Esophagus squamous epithelium (tissue), 5 donors: ENCODE data around the gene SRRT. TPM values are rescaled to one million over a fixed set of nuclear protein-coding genes. Genes with fewer than 3 reads are reported as not detected.

Source experiments
- DNase-seq: peaks from one replicate; lab custom pipeline; 2025; lab: John Stamatoyannopoulos, UW
- H3K27ac ChIP-seq, 4 donors: fragments of 200-600 bp; sonication (generic); one replicate each; pipeline ENCODE4 v1.5.1; 2016 to 2019; ENCODE audit warnings: mild to moderate bottlenecking in 1 of 4
- H3K27me3 ChIP-seq, 4 donors: fragments of 200-600 bp; sonication (generic); 1 replicate in 3 of 4; 2 replicates in 1 of 4; pipeline versions ENCODE4 v1.5.1 to v1.6.0; 2017 to 2021; ENCODE audit warnings: antibody characterized with exemption in 1 of 4
- H3K36me3 ChIP-seq, 3 donors: fragments of 200-600 bp; sonication (generic); one replicate each; pipeline ENCODE4 v1.5.1; 2016 to 2019
- H3K4me1 ChIP-seq, 3 donors: fragments of 200-600 bp; sonication (generic); one replicate each; pipeline ENCODE4 v1.5.1; 2017 to 2019
- H3K4me3 ChIP-seq, 4 donors: fragments of 200-600 bp; sonication (generic); 1 replicate in 3 of 4; 2 replicates in 1 of 4; pipeline ENCODE4 v1.5.1; 2016 to 2019; ENCODE audit warnings: mild to moderate bottlenecking in 2 of 4, moderate library complexity in 1 of 4
- H3K9me3 ChIP-seq, 3 donors: fragments of 200-600 bp; sonication (generic); one replicate each; pipeline ENCODE4 v1.5.1; 2016 to 2019
- POLR2A ChIP-seq, 4 donors: fragments of 450-650 bp; IDR thresholded peaks; one replicate each; pipeline ENCODE4 v1.6.1; 2017; ENCODE audit warnings: antibody characterized with exemption in 4 of 4, mild to moderate bottlenecking in 4 of 4, moderate library complexity in 3 of 4
- WGBS, 2 donors: methylation state at CpG; one replicate each; pipeline ENCODE4 v1.1.5; 2018; 5-methylcytosine and 5-hydroxymethylcytosine counted together
- intact Hi-C: fragments of 100-400 bp; cut with DNase I; formaldehyde crosslinking; loops from one replicate; pipeline ENCODE4 v1.15.0; 2022
- total RNA-seq, 4 donors: library from RNA; depleted of rRNA; stranded (reverse); fragments of >200 nt; gene quantifications; one replicate each; pipeline ENCODE4 v1.1.0, GENCODE V29; 2016
- TF ChIP-seq, protein P1 (sequence below), 6 experiments: fragments of 450-650 bp in 4 of 6; fragments of 200-600 bp in 2 of 6; sonication (generic) in 2 of 6; IDR thresholded peaks; one replicate each; pipeline ENCODE4 v1.5.1; 2016 to 2019; ENCODE audit warnings: antibody characterized with exemption in 6 of 6, mild to moderate bottlenecking in 4 of 6, moderate library complexity in 4 of 6
- donor health status: DM: yes; HTN: yes; CAD: no.

SRRT gene
- total RNA-seq, 4 donors from 2014 or later, result 53.8 to 91.0 (median 68.4) TPM

DNA sequence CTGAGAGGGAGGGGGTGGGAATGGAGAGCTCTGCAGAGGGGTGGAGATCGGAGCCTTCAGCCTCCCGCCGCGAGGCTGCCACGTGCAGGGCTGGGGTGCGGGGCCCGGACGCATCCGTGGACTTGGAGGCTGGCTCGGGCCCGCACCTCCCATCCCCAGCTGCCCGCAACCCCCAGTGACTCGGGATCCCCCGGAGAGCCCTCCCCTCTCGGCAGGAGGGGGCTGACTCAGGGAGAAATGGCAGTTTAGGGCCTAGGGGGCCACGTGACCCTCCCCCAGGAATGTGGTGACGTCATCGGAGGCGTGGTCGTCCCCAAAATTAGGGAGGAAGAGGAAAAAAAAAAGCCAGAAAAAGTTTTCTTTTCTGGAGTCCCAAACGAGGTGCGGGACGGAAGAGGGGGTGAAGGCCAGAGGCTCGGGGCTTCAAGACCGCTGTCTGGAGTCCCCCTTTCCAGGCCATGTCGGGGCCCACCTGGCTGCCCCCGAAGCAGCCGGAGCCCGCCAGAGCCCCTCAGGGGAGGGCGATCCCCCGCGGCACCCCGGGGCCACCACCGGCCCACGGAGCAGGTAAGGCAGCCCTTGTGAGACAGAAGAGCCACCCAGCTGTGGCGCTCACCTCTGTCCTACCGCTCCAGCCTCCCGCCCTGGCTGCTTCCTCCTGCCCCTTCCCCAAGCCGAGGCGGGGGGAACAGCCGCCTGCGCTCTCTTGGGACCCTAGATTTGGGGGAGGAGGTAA, 7.7 kb upstream of the SRRT start, which contains the start of gene TRIP6:
Gene TRIP6 (plus strand): TSS at position 348 of the 736 bp plus-strand sequence. CDS start 111 bp downstream, at position 459.
- intact Hi-C loops, result no loop called here
- DNase-seq, result no peak
- peak within 1 kb of the TSS; percentile 83 to 99 (median 92) for H3K4me3 ChIP-seq
- no peaks in the 10 kb centered on the region for H3K9me3 ChIP-seq
- peaks cover 2 to 49% (median 11%) of the 10 kb centered on the region in 3 donors for H3K36me3 ChIP-seq
- 0 to 2% methylated on average over 18 of the region's 42 CpGs for WGBS, 2 donors
- peak within 1 kb of the TSS; percentile 99 to 100 (median 99) for H3K27ac ChIP-seq
- H3K27me3 ChIP-seq, result no peaks in the 10 kb centered on the region
- TF ChIP-seq, protein P1, sequence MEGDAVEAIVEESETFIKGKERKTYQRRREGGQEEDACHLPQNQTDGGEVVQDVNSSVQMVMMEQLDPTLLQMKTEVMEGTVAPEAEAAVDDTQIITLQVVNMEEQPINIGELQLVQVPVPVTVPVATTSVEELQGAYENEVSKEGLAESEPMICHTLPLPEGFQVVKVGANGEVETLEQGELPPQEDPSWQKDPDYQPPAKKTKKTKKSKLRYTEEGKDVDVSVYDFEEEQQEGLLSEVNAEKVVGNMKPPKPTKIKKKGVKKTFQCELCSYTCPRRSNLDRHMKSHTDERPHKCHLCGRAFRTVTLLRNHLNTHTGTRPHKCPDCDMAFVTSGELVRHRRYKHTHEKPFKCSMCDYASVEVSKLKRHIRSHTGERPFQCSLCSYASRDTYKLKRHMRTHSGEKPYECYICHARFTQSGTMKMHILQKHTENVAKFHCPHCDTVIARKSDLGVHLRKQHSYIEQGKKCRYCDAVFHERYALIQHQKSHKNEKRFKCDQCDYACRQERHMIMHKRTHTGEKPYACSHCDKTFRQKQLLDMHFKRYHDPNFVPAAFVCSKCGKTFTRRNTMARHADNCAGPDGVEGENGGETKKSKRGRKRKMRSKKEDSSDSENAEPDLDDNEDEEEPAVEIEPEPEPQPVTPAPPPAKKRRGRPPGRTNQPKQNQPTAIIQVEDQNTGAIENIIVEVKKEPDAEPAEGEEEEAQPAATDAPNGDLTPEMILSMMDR (IDR thresholded peaks at IDR 0.05), result peak in 1 of 6 experiments; percentile 3
- TF ChIP-seq POLR2A (IDR thresholded peaks at IDR 0.05), result peak in 2 of 4 donors; percentile 43 to 50
- H3K4me1 ChIP-seq, result peaks cover 27 to 65% (median 31%) of the 10 kb centered on the region in 3 donors

DNA sequence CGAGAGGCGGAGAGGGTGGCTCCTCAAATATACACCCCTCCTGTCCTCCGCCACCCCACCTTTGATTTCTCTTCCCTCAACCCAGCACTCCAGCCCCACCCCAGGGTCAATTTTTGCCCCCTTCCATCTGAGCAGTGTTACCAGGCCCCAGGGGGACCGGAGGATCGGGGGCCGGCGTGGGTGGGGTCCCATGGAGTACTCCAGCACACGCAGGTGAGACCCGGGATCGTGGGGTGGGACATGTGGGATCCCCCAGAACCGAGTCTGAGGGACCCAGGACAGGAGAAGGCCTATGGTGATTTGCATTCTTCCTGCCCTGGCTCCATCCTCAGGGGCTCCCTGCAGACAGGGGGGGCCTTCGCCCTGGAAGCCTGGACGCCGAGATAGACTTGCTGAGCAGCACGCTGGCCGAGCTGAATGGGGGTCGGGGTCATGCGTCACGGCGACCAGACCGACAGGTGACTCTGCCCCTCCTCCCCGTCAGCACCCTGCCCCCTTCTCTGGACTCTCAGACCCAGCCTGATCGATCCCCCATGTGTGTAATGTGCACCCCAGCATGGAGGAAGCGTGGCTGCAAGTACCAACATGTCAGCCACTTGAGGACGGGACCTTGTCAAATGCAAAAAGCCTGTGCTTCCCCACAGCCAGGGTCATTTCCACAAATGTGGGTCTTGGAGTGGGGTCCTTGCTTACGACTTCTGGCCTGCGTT, 7.0 kb upstream of the SRRT start:
- Histone ChIP-seq H3K36me3 (peaks cover 7 to 49% (median 8%) of the 10 kb centered on the region in 3 donors), H3K4me1 (peaks cover 27 to 65% (median 31%) of the 10 kb centered on the region in 3 donors), H3K4me3 (peak overlapping the region; percentile 83 to 99 (median 92)), H3K27me3 (no peaks in the 10 kb centered on the region), H3K9me3 (no peaks in the 10 kb centered on the region), H3K27ac (peak overlapping the region; percentile 99 to 100 (median 99))
- TF ChIP-seq POLR2A (IDR thresholded peaks at IDR 0.05), result no peak
- TF ChIP-seq, protein P1 (IDR thresholded peaks at IDR 0.05), result no peak
- DNase-seq, result no peak
- intact Hi-C loops, result no loop called here
- 13 to 34% methylated on average over 7 of the region's 27 CpGs for WGBS, 2 donors

DNA sequence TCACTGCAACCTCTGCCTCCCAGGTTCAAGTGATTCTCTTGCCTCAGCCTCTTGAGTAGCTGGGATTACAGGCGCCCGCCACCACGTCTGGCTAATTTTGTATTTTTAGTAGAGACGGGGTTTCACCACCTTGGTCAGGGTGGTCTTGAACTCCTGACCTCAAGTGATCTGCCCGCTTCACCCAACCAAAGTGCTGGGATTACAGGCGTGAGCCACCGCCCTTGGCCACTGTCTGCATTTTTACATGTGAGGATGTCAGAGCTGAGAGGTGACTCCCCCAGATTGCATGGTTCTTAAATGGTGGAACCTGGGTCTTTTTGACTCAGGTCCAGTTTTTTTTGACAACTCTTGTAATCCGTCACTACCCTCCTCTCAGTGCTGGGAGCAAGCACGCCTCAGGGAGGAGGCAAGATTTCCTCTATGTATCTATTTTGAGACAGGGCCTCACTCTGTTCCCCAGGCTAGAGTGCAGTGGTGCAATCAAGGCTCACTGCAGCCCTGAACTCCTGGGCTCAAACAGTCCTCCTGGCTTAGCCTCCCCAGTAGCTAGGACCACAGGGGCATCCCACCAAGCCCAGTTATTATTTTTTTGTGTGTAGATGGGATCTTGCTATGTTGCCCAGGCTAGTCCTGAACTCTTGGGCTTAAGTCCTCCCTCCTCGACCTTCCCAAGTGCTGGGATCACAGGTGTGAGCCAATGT, 1.2 kb upstream of the SRRT start:
- WGBS, 2 donors, result 89 to 91% methylated on average over 8 to 10 of the region's 10 CpGs
- Histone ChIP-seq H3K27ac (peak overlapping the region; percentile 97 to 99 (median 98)), H3K36me3 (peaks cover 7 to 76% (median 8%) of the 10 kb centered on the region in 3 donors), H3K4me1 (peaks cover 13 to 61% (median 45%) of the 10 kb centered on the region in 3 donors), H3K4me3 (peak overlapping the region in 3 of 4 donors; percentile 86 to 100 (median 92)), H3K9me3 (no peaks in the 10 kb centered on the region), H3K27me3 (no peaks in the 10 kb centered on the region)
- intact Hi-C loops, result no loop called here
- no peak for DNase-seq
- no peak for TF ChIP-seq POLR2A (IDR thresholded peaks at IDR 0.05)
- TF ChIP-seq, protein P1 (IDR thresholded peaks at IDR 0.05), result no peak

DNA sequence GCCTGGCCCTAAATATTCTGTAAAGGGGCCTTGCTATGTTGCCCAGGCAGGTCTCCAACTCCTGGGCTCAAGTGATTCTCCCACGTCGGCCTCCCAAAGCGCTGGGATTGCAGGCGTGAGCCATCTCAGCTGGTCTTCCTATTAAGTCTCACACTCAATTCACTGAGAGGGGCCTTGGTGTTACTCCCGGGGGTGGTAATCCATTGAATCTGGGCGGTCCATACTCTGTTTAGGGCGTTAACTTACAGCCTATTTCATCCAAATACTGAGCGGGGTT, 665 bp upstream of the SRRT start:
- Histone ChIP-seq H3K36me3 (peaks cover 7 to 77% (median 8%) of the 10 kb centered on the region in 3 donors), H3K27ac (peak overlapping the region; percentile 97 to 99 (median 98)), H3K27me3 (no peaks in the 10 kb centered on the region), H3K9me3 (no peaks in the 10 kb centered on the region), H3K4me3 (peak overlapping the region; percentile 86 to 100 (median 96)), H3K4me1 (peaks cover 8 to 61% (median 40%) of the 10 kb centered on the region in 3 donors)
- intact Hi-C loops, result no loop called here
- WGBS, 2 donors, result 28% methylated on average over 6 of the region's 8 CpGs; no CpG with 5 or more reads in 1 of the 2 donors
- TF ChIP-seq, protein P1 (IDR thresholded peaks at IDR 0.05), result no peak
- no peak for TF ChIP-seq POLR2A (IDR thresholded peaks at IDR 0.05)
- no peak for DNase-seq
